HepG2 (cell line): ENCODE results near the gene KLC4. TPM values are rescaled to one million over a fixed set of nuclear protein-coding genes. Genes with fewer than 3 reads are reported as not detected.

Experiments
- ARNTL ChIP-seq: sonication (generic); formaldehyde crosslinking; IDR thresholded peaks from 2 replicates; pipeline ENCODE4 v1.4.0; 2020; ENCODE audit warnings: mild to moderate bottlenecking, missing genetic modification reagents
- FIP1L1 ChIP-seq: fragments of 200-400 bp; formaldehyde crosslinking; IDR thresholded peaks from 2 replicates; pipeline ENCODE4 v1.6.1; 2018; ENCODE audit warnings: low read depth, mild to moderate bottlenecking, low read length, moderate library complexity, borderline replicate concordance; ENCODE audit not compliant: insufficient read depth
- GZF1 ChIP-seq: sonication (generic); formaldehyde crosslinking; IDR thresholded peaks from 2 replicates; pipeline ENCODE4 v1.5.1; 2020; ENCODE audit warnings: mild to moderate bottlenecking, missing genetic modification reagents
- KAT2B ChIP-seq: fragments of 150-350 bp; IDR thresholded peaks from 2 replicates; pipeline ENCODE4 v1.6.1; 2014; ENCODE audit warnings: low read depth, low read length, borderline replicate concordance
- MTF1 ChIP-seq: sonication (generic); formaldehyde crosslinking; IDR thresholded peaks from 2 replicates; pipeline ENCODE4 v1.5.0; 2020; ENCODE audit warnings: missing genetic modification reagents
- MZF1 ChIP-seq: sonication (generic); formaldehyde crosslinking; IDR thresholded peaks from 2 replicates; pipeline ENCODE4 v1.8.1; 2023; ENCODE audit warnings: mild to moderate bottlenecking, missing genetic modification reagents, borderline replicate concordance
- SMC3 ChIP-seq: IDR thresholded peaks from 2 replicates; pipeline ENCODE4 v1.6.1; 2011; ENCODE audit warnings: low read length, improper control_type of control experiment
- TOPORS ChIP-seq: sonication (generic); formaldehyde crosslinking; IDR thresholded peaks from 2 replicates; pipeline ENCODE4 v1.8.0; 2023; ENCODE audit warnings: mild to moderate bottlenecking, missing genetic modification reagents
- U2AF2 ChIP-seq: fragments of 200-400 bp; formaldehyde crosslinking; IDR thresholded peaks from 2 replicates; pipeline ENCODE4 v1.6.1; 2017; ENCODE audit warnings: low read depth, mild to moderate bottlenecking, low read length
- YEATS2 ChIP-seq: sonication (generic); formaldehyde crosslinking; IDR thresholded peaks from 2 replicates; pipeline ENCODE4 v1.4.0; 2020; ENCODE audit warnings: missing genetic modification reagents, borderline replicate concordance
- ZFP36L2 ChIP-seq: sonication (generic); formaldehyde crosslinking; IDR thresholded peaks from 2 replicates; pipeline ENCODE4 v1.4.0; 2020; ENCODE audit warnings: missing genetic modification reagents
- ZFP82 ChIP-seq: sonication (generic); formaldehyde crosslinking; IDR thresholded peaks from 2 replicates; pipeline ENCODE4 v1.5.1; 2020; ENCODE audit warnings: mild to moderate bottlenecking, missing genetic modification reagents, borderline replicate concordance
- ZNF143 ChIP-seq: sonication (generic); formaldehyde crosslinking; IDR thresholded peaks from 2 replicates; pipeline ENCODE4 v1.4.0; 2020; ENCODE audit warnings: missing genetic modification reagents
- ZNF564 ChIP-seq: sonication (generic); formaldehyde crosslinking; IDR thresholded peaks from 2 replicates; pipeline ENCODE4 v1.8.1; 2023; ENCODE audit warnings: mild to moderate bottlenecking, missing genetic modification reagents
- ZNF614 ChIP-seq: IDR thresholded peaks from 2 replicates; pipeline ENCODE4 v1.6.1; 2018; ENCODE audit warnings: missing biosample characterization, missing genetic modification reagents, inconsistent platforms, borderline replicate concordance
- ZNF629 ChIP-seq: sonication (generic); formaldehyde crosslinking; conservative IDR thresholded peaks from 2 replicates; pipeline ENCODE4 v1.5.0; 2020; ENCODE audit warnings: missing genetic modification reagents
- ZNF652 ChIP-seq: IDR thresholded peaks from 2 replicates; pipeline ENCODE4 v1.6.1; 2016; ENCODE audit warnings: low read depth, borderline replicate concordance
- polyA plus RNA-seq, 8 experiments: library from polyadenylated mRNA; depleted of rRNA in 3 of 8; stranded (reverse) in 7 of 8; unstranded in 1 of 8; fragments of >200 nt; fragmentation: Illumina TruSeq in 4 of 8; extraction: Trizol in 4 of 8; gene quantifications; 2 replicates each; pipeline versions ENCODE4 v1.2.1 to v1.2.3, GENCODE V29; 2011 to 2016; ENCODE audit warnings: low read depth in 4 of 8, missing spikeins in 1 of 8, mixed read lengths in 1 of 8; ENCODE audit not compliant: insufficient read depth in 1 of 8
- total RNA-seq, 5 experiments: library from RNA; depleted of rRNA; stranded (reverse); fragments of >200 nt; fragmentation: Illumina TruSeq; extraction: Trizol; gene quantifications; 2 replicates each; pipeline ENCODE4 v1.2.3, GENCODE V29; 2016; ENCODE audit warnings: low read depth in 1 of 5
- TF ChIP-seq, protein P1 (sequence below): sonication (generic); formaldehyde crosslinking; IDR thresholded peaks from 2 replicates; pipeline ENCODE4 v1.4.0; 2020; ENCODE audit warnings: missing genetic modification reagents
- TF ChIP-seq, protein P2 (sequence below): sonication (generic); formaldehyde crosslinking; IDR thresholded peaks from 2 replicates; pipeline ENCODE4 v1.5.0; 2020; ENCODE audit warnings: missing genetic modification reagents
- TF ChIP-seq, protein P3 (sequence below): sonication (generic); formaldehyde crosslinking; IDR thresholded peaks from 2 replicates; pipeline ENCODE4 v1.8.0; 2022; ENCODE audit warnings: mild to moderate bottlenecking, missing genetic modification reagents, moderate library complexity
- TF ChIP-seq, protein P4 (sequence below): sonication (generic); formaldehyde crosslinking; IDR thresholded peaks from 2 replicates; pipeline ENCODE4 v1.4.0; 2020; ENCODE audit warnings: mild to moderate bottlenecking, missing genetic modification reagents
- TF ChIP-seq, protein P5 (sequence below): IDR thresholded peaks from 2 replicates; pipeline ENCODE4 v1.6.1; 2012; ENCODE audit warnings: inconsistent platforms
- TF ChIP-seq, protein P6 (sequence below): sonication (generic); formaldehyde crosslinking; IDR thresholded peaks from 2 replicates; pipeline ENCODE4 v1.9.0; 2021; ENCODE audit warnings: missing genetic modification reagents, mild to moderate bottlenecking, borderline replicate concordance

Gene KLC4
- total and polyA plus RNA-seq, 2 of the 13 experiments (the other 11 are each of a cell fraction or from before 2014, with no cell fraction given), result 45.4 to 70.4 TPM

DNA sequence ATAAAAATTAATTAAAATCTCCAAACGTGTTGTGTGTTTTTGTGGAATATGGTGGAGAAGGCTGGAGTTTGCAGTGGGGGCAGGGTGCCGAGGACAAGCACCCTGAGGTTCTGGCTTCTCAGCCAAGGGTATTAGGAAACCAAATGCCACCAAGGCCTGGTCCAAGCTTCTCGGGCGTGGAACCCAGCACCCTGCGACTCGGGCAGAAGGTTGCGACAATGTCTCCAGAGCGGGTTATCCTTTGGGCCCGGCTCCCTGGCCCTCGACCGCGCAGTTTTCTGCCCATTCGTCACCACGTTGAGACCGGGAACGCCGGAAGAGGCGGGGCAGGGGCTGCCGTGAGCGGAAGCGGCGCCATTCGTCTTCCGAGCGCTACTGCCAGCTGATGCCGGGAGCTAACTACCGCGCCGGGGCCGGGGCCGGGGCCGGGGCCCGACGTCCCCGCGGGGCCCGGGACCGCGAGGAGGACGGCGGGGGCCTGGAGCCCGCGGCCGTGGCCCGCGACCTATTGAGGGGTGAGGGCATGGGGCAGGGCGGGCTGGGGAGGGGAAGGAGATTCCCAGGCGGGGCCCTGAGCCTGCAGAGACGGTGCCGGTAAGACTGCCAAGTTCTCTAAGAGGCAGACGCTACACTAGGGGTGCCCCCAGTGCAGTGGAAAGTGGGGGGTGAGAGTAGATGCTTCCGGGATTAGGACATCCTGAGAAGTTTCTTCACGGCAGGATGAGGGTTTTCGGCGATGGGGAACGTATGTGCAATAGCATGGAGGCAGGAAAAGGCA is 38.0 kb upstream of the KLC4 start, which contains the start of gene RRP36 (continued):
- TF ChIP-seq ARNTL (CRISPR knock-in tag) (no peak; the same call in 1 of the 2 replicates), ZNF614 (CRISPR knock-in tag) (0 out of 2 replicates have a peak, but pooled peaks have one; percentile 37), ZNF143 (CRISPR knock-in tag) (peak; percentile 73), YEATS2 (CRISPR knock-in tag) (peak; percentile 79), GZF1 (CRISPR knock-in tag) (no peak), ZFP82 (no peak), TOPORS (no peak), MZF1 (no peak), ZNF629 (CRISPR knock-in tag) (peak; percentile 46), FIP1L1 (no peak), ZNF652 (CRISPR knock-in tag) (peak; percentile 27; the same call in 1 of the 2 replicates), ZNF564 (no peak), KAT2B (no peak), MTF1 (CRISPR knock-in tag) (no peak), U2AF2 (no peak), ZFP36L2 (CRISPR knock-in tag) (no peak), SMC3 (no peak)
- TF ChIP-seq, protein P1, sequence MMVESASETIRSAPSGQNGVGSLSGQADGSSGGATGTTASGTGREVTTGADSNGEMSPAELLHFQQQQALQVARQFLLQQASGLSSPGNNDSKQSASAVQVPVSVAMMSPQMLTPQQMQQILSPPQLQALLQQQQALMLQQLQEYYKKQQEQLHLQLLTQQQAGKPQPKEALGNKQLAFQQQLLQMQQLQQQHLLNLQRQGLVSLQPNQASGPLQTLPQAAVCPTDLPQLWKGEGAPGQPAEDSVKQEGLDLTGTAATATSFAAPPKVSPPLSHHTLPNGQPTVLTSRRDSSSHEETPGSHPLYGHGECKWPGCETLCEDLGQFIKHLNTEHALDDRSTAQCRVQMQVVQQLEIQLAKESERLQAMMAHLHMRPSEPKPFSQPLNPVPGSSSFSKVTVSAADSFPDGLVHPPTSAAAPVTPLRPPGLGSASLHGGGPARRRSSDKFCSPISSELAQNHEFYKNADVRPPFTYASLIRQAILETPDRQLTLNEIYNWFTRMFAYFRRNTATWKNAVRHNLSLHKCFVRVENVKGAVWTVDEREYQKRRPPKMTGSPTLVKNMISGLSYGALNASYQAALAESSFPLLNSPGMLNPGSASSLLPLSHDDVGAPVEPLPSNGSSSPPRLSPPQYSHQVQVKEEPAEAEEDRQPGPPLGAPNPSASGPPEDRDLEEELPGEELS (CRISPR knock-in tag), result 0 out of 2 replicates have a peak, but pooled peaks have one; percentile 57
- TF ChIP-seq, protein P2, sequence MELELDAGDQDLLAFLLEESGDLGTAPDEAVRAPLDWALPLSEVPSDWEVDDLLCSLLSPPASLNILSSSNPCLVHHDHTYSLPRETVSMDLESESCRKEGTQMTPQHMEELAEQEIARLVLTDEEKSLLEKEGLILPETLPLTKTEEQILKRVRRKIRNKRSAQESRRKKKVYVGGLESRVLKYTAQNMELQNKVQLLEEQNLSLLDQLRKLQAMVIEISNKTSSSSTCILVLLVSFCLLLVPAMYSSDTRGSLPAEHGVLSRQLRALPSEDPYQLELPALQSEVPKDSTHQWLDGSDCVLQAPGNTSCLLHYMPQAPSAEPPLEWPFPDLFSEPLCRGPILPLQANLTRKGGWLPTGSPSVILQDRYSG (CRISPR knock-in tag), result peak; percentile 27; the same call in 1 of the 2 replicates
- TF ChIP-seq, protein P3, sequence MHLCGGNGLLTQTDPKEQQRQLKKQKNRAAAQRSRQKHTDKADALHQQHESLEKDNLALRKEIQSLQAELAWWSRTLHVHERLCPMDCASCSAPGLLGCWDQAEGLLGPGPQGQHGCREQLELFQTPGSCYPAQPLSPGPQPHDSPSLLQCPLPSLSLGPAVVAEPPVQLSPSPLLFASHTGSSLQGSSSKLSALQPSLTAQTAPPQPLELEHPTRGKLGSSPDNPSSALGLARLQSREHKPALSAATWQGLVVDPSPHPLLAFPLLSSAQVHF (CRISPR knock-in tag), result peak; percentile 73; the same call in 1 of the 2 replicates
- TF ChIP-seq, protein P4, sequence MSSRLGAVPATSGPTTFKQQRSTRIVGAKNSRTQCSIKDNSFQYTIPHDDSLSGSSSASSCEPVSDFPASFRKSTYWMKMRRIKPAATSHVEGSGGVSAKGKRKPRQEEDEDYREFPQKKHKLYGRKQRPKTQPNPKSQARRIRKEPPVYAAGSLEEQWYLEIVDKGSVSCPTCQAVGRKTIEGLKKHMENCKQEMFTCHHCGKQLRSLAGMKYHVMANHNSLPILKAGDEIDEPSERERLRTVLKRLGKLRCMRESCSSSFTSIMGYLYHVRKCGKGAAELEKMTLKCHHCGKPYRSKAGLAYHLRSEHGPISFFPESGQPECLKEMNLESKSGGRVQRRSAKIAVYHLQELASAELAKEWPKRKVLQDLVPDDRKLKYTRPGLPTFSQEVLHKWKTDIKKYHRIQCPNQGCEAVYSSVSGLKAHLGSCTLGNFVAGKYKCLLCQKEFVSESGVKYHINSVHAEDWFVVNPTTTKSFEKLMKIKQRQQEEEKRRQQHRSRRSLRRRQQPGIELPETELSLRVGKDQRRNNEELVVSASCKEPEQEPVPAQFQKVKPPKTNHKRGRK (CRISPR knock-in tag), result no peak
- TF ChIP-seq, protein P5, sequence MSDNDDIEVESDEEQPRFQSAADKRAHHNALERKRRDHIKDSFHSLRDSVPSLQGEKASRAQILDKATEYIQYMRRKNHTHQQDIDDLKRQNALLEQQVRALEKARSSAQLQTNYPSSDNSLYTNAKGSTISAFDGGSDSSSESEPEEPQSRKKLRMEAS, result peak; percentile 89
- TF ChIP-seq, protein P6, sequence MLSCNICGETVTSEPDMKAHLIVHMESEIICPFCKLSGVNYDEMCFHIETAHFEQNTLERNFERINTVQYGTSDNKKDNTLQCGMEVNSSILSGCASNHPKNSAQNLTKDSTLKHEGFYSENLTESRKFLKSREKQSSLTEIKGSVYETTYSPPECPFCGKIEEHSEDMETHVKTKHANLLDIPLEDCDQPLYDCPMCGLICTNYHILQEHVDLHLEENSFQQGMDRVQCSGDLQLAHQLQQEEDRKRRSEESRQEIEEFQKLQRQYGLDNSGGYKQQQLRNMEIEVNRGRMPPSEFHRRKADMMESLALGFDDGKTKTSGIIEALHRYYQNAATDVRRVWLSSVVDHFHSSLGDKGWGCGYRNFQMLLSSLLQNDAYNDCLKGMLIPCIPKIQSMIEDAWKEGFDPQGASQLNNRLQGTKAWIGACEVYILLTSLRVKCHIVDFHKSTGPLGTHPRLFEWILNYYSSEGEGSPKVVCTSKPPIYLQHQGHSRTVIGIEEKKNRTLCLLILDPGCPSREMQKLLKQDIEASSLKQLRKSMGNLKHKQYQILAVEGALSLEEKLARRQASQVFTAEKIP (CRISPR knock-in tag), result no peak
